ENCODE results near the gene COPZ1.
"Not testable (repeated sequence)": the region's sequence is repeated elsewhere in the genome, so short reads cannot be mapped to it uniquely, and the experiment has no call there.

COPZ1 gene

GRCh38 chr12:54325442-54326109 is 645 bp downstream of the COPZ1 start:
- not testable (repeated sequence) for H3K36me3 ChIP-seq (ENCODE audit: control insufficient read depth, insufficient read depth, low read length); H3K9me3 ChIP-seq (ENCODE audit: control insufficient read depth, insufficient read depth, low read length); H3K27me3 ChIP-seq (ENCODE audit: control insufficient read depth, insufficient read depth, low read length)
- peak overlapping the region; percentile 95 for H3K9ac ChIP-seq (ENCODE audit: low read depth, low read length)
- H3K4me3 ChIP-seq (ENCODE audit: low read depth, low read length): peak overlapping the region; percentile 99
- peaks cover 12% of the 10 kb centered on the region for H3K4me1 ChIP-seq (ENCODE audit: control insufficient read depth, insufficient read depth, low read length)

- Histone ChIP-seq H3K4me1 (ENCODE audit: control insufficient read depth, insufficient read depth, low read length) (peaks cover 12% of the 10 kb centered on the region), H3K27me3 (ENCODE audit: control insufficient read depth, insufficient read depth, low read length) (no peaks in the 10 kb centered on the region), H3K9me3 (ENCODE audit: control insufficient read depth, insufficient read depth, low read length) (no peaks in the 10 kb centered on the region), H3K4me3 (ENCODE audit: low read depth, low read length) (no peak overlapping the region), H3K36me3 (ENCODE audit: control insufficient read depth, insufficient read depth, low read length) (no peaks in the 10 kb centered on the region), H3K9ac (ENCODE audit: low read depth, low read length) (no peak overlapping the region)
These were observed 3.8 kb downstream of the COPZ1 start for GRCh38 chr12:54328595-54329337.

GRCh38 chr12:54329759-54330158 is 4.8 kb downstream of the COPZ1 start:
- no peaks in the 10 kb centered on the region for H3K9me3 ChIP-seq (ENCODE audit: control insufficient read depth, insufficient read depth, low read length)
- H3K36me3 ChIP-seq (ENCODE audit: control insufficient read depth, insufficient read depth, low read length): no peaks in the 10 kb centered on the region
- peaks cover 9% of the 10 kb centered on the region for H3K4me1 ChIP-seq (ENCODE audit: control insufficient read depth, insufficient read depth, low read length)
- no peak overlapping the region for H3K9ac ChIP-seq (ENCODE audit: low read depth, low read length)
- no peaks in the 10 kb centered on the region for H3K27me3 ChIP-seq (ENCODE audit: control insufficient read depth, insufficient read depth, low read length)
- H3K4me3 ChIP-seq (ENCODE audit: low read depth, low read length): no peak overlapping the region

- Histone ChIP-seq H3K4me1 (ENCODE audit: control insufficient read depth, insufficient read depth, low read length) (peaks cover 9% of the 10 kb centered on the region), H3K36me3 (ENCODE audit: control insufficient read depth, insufficient read depth, low read length) (no peaks in the 10 kb centered on the region), H3K9me3 (ENCODE audit: control insufficient read depth, insufficient read depth, low read length) (no peaks in the 10 kb centered on the region), H3K4me3 (ENCODE audit: low read depth, low read length) (no peak overlapping the region), H3K27me3 (ENCODE audit: control insufficient read depth, insufficient read depth, low read length) (no peaks in the 10 kb centered on the region), H3K9ac (ENCODE audit: low read depth, low read length) (no peak overlapping the region)
These were observed 5.5 kb downstream of the COPZ1 start for GRCh38 chr12:54330442-54330841.

- Histone ChIP-seq H3K4me1 (ENCODE audit: control insufficient read depth, insufficient read depth, low read length) (peaks cover 9% of the 10 kb centered on the region), H3K9me3 (ENCODE audit: control insufficient read depth, insufficient read depth, low read length) (no peaks in the 10 kb centered on the region), H3K36me3 (ENCODE audit: control insufficient read depth, insufficient read depth, low read length) (no peaks in the 10 kb centered on the region), H3K27me3 (ENCODE audit: control insufficient read depth, insufficient read depth, low read length) (no peaks in the 10 kb centered on the region), H3K4me3 (ENCODE audit: low read depth, low read length) (no peak overlapping the region), H3K9ac (ENCODE audit: low read depth, low read length) (no peak overlapping the region)
These were observed 6.5 kb downstream of the COPZ1 start for GRCh38 chr12:54331461-54331860.

GRCh38 chr12:54333420-54334034 is 8.6 kb downstream of the COPZ1 start:
- Histone ChIP-seq H3K4me1 (ENCODE audit: control insufficient read depth, insufficient read depth, low read length) (peaks cover 9% of the 10 kb centered on the region), H3K27me3 (ENCODE audit: control insufficient read depth, insufficient read depth, low read length) (no peaks in the 10 kb centered on the region), H3K36me3 (ENCODE audit: control insufficient read depth, insufficient read depth, low read length) (no peaks in the 10 kb centered on the region), H3K9me3 (ENCODE audit: control insufficient read depth, insufficient read depth, low read length) (no peaks in the 10 kb centered on the region), H3K9ac (ENCODE audit: low read depth, low read length) (no peak overlapping the region), H3K4me3 (ENCODE audit: low read depth, low read length) (no peak overlapping the region)

GRCh38 chr12:54337280-54337842 is 12.4 kb downstream of the COPZ1 start:
- H3K9ac ChIP-seq (ENCODE audit: low read depth, low read length): no peak overlapping the region
- H3K4me1 ChIP-seq (ENCODE audit: control insufficient read depth, insufficient read depth, low read length): no peaks in the 10 kb centered on the region
- H3K27me3 ChIP-seq (ENCODE audit: control insufficient read depth, insufficient read depth, low read length): no peaks in the 10 kb centered on the region
- H3K9me3 ChIP-seq (ENCODE audit: control insufficient read depth, insufficient read depth, low read length): no peaks in the 10 kb centered on the region
- no peak overlapping the region for H3K4me3 ChIP-seq (ENCODE audit: low read depth, low read length)
- H3K36me3 ChIP-seq (ENCODE audit: control insufficient read depth, insufficient read depth, low read length): peaks cover 3% of the 10 kb centered on the region

- Histone ChIP-seq H3K9ac (ENCODE audit: low read depth, low read length) (no peak overlapping the region), H3K4me3 (ENCODE audit: low read depth, low read length) (no peak overlapping the region), H3K27me3 (ENCODE audit: control insufficient read depth, insufficient read depth, low read length) (no peaks in the 10 kb centered on the region), H3K4me1 (ENCODE audit: control insufficient read depth, insufficient read depth, low read length) (no peaks in the 10 kb centered on the region), H3K9me3 (ENCODE audit: control insufficient read depth, insufficient read depth, low read length) (no peaks in the 10 kb centered on the region), H3K36me3 (ENCODE audit: control insufficient read depth, insufficient read depth, low read length) (peaks cover 8% of the 10 kb centered on the region)
These were observed 13.1 kb downstream of the COPZ1 start for GRCh38 chr12:54337854-54338650.

GRCh38 chr12:54338698-54339296 is 13.9 kb downstream of the COPZ1 start:
- Histone ChIP-seq H3K9me3 (ENCODE audit: control insufficient read depth, insufficient read depth, low read length) (no peaks in the 10 kb centered on the region), H3K9ac (ENCODE audit: low read depth, low read length) (no peak overlapping the region), H3K27me3 (ENCODE audit: control insufficient read depth, insufficient read depth, low read length) (no peaks in the 10 kb centered on the region), H3K4me1 (ENCODE audit: control insufficient read depth, insufficient read depth, low read length) (no peaks in the 10 kb centered on the region), H3K4me3 (ENCODE audit: low read depth, low read length) (no peak overlapping the region), H3K36me3 (ENCODE audit: control insufficient read depth, insufficient read depth, low read length) (peaks cover 8% of the 10 kb centered on the region)

- no peak overlapping the region for H3K9ac ChIP-seq (ENCODE audit: low read depth, low read length)
- no peaks in the 10 kb centered on the region for H3K9me3 ChIP-seq (ENCODE audit: control insufficient read depth, insufficient read depth, low read length)
- H3K4me3 ChIP-seq (ENCODE audit: low read depth, low read length): no peak overlapping the region
- H3K27me3 ChIP-seq (ENCODE audit: control insufficient read depth, insufficient read depth, low read length): no peaks in the 10 kb centered on the region
- no peaks in the 10 kb centered on the region for H3K4me1 ChIP-seq (ENCODE audit: control insufficient read depth, insufficient read depth, low read length)
- peaks cover 8% of the 10 kb centered on the region for H3K36me3 ChIP-seq (ENCODE audit: control insufficient read depth, insufficient read depth, low read length)
These were observed 15.9 kb downstream of the COPZ1 start for GRCh38 chr12:54340846-54341245.

Data from iPS-15b (cell line).